ENCODE data around the gene LIMCH1.
A peak's percentile ranks its signal among the peaks of the same experiment; 100 is the strongest.
"Not testable (repeated sequence)": the region's sequence is repeated elsewhere in the genome, so short reads cannot be mapped to it uniquely, and the experiment has no call there.

LIMCH1 gene

DNA sequence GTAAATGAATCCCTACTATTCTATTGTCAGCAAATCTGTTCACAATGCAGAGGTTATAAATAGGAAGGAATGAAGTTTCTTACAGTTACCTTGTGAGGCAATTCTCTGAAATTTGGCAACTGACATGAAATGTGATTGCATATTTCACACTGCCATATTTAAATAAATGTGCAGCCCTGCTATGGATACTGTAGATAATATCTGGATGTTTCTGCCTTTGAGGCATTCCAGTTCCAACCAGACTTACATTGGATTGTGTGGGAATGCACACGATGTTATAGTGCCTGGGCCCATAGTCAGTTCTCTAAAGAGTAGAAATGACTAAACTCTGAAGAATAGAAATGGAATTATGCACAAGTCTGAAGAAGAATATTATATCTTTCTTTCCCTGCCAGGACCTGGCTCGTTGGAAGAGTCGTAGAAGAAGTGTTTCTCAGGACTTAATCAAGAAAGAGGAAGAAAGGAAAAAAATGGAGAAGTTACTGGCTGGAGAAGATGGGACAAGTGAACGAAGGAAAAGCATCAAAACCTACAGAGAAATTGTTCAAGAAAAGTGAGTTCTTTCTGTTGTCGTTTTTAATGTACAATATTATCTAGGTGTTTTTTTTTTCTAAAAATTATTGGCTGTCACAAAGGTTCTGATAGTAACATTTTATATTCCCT lies 107.9 kb downstream of the LIMCH1 start:
- DNase-seq (ENCODE audit: low spot score), result no peak

DNA sequence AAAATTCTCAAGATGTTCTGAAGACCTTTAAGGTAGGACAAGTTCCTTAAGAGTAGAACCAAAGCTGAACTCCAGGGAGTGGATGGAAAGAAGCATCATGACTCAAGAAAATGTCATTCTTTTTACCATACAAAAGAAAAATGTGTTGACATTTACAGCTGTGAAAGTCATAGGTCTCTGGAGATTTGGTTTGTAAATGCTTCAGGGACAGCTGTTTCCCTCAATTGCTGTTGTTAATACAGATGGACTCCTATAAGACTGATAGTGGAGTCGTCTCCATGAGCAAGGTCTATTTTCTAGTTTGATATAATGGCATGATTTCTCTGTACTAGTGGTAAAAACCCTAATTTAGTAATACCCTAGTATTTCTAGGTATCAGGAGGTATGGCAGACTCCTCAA lies 108.9 kb downstream of the LIMCH1 start:
- DNase-seq (ENCODE audit: low spot score), result no peak

GRCh38 chr4:41647383-41647782 lies 109.4 kb downstream of the LIMCH1 start:
- no peak for DNase-seq (ENCODE audit: low spot score)

DNA sequence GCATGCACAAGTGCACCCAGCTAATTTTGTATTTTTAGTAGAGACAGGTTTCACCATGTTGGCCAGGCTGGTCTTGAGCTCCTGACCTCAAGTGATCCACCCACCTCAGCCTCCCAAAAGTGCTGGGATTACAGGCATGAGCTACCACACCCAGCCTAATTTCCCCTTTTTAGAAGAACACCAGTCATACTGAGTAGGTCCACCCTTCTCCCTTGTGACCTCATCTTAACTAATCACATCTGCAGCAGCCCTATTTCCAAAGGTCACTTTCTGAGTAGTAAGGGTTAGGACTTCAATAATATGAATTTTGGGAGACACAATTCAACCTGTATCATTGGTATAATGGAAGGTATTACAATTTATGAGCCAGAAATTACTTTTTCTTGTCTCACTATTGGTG lies 113.2 kb downstream of the LIMCH1 start:
- DNase-seq (ENCODE audit: low spot score), result not testable (repeated sequence)

GRCh38 chr4:41652971-41653370 lies 115.0 kb downstream of the LIMCH1 start:
- no peak for DNase-seq (ENCODE audit: low spot score)

- no peak for DNase-seq (ENCODE audit: low spot score)
Observed at GRCh38 chr4:41653523-41653922, 115.6 kb downstream of the LIMCH1 start.

GRCh38 chr4:41655177-41655576 lies 117.2 kb downstream of the LIMCH1 start:
- DNase-seq (ENCODE audit: low spot score), result peak; percentile 24

DNA sequence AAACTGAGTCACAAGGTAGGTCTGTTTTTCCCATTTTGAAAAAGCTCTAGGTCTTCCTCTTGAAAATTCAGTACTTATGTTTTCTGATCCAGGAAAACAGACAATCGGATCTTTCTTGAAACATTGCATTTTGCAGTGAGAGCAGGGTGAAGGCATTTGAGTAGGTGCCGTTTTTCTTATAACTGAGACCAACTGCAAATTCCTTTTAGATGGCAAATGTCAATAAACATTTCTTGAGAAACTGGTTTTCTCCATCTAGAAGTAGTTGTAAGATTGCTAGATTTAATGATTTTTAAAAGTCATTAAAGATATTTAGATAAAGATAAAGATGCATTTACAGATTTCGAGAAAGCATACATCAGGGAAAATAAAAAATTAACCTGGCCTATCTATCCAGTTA lies 118.1 kb downstream of the LIMCH1 start:
- no peak for DNase-seq (ENCODE audit: low spot score)

GRCh38 chr4:41656572-41657520 lies 118.9 kb downstream of the LIMCH1 start:
- no peak for DNase-seq (ENCODE audit: low spot score)

- no peak for DNase-seq (ENCODE audit: low spot score)
Observed at GRCh38 chr4:41657561-41657960, 119.6 kb downstream of the LIMCH1 start.

- no peak for DNase-seq (ENCODE audit: low spot score)
Observed at GRCh38 chr4:41658163-41658562, 120.2 kb downstream of the LIMCH1 start.

DNA sequence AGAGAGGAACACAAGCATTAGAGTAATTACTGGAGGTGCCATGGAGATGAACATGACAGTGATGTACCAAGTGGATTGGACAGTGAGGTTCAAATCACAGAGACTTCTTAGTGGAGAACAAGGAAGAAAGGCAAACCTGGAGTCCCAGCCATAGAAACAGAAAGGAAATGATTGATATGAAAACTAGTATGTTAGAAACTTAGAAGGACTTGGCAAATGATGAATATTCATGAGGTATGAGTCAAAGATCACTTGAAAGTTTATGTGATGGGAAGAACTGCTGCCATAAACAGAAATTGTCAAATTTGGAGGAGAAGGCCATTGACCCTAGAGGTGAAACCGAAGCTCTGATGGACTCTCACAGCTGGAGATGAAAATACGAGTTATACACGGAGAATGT lies 122.4 kb downstream of the LIMCH1 start:
- DNase-seq (ENCODE audit: low spot score), result no peak

- DNase-seq (ENCODE audit: low spot score), result peak; percentile 63
Observed at GRCh38 chr4:41661442-41662076, 123.6 kb downstream of the LIMCH1 start.

DNA sequence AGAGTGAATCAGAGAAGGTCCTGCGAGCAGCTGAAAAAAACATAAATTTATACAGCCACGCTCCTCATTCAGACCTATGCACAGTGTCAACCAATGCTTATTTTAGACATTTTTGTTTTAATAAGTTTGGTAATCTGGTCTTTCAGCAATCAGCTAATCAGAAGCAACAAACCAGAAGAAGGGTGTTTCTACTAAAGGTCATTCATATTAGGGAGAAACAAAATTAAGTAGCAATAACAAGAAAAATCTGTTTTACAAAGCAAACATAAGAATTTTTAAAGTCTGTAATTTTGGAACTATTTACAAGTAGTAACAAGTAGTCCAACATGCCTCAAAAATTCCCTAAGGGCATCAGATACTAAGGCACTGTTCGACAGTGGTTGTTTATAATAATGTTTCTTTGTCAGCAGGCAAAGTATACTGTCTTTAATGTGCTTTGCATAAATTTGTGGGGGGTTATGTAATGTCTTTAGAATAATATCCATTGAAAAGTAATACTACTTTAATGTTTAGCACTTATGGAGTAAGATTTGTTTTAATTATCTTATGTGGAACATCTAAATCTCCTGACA lies 127.8 kb downstream of the LIMCH1 start:
- no peak for DNase-seq (ENCODE audit: low spot score)

GRCh38 chr4:41668024-41668423 lies 130.1 kb downstream of the LIMCH1 start:
- DNase-seq (ENCODE audit: low spot score), result no peak

DNA sequence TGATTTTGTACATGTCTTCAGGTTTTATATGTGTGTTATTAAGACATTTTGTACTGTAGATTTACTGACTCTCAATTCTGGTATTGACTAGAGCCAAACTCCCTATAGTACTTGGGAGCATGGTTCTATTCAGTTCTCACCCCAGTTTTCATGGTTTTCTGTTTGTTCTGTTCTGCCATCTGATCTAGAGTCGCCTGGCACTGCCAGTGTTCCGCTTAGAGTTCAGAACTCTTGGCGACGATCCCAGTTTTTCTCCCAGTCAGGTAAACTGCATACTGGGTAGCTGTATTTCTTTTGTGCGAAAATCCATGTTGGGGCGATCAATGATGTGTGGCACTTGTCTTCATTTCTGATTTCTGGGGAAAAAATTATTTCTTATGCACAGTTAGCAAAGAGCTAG lies 132.6 kb downstream of the LIMCH1 start:
- DNase-seq (ENCODE audit: low spot score), result no peak

DNA sequence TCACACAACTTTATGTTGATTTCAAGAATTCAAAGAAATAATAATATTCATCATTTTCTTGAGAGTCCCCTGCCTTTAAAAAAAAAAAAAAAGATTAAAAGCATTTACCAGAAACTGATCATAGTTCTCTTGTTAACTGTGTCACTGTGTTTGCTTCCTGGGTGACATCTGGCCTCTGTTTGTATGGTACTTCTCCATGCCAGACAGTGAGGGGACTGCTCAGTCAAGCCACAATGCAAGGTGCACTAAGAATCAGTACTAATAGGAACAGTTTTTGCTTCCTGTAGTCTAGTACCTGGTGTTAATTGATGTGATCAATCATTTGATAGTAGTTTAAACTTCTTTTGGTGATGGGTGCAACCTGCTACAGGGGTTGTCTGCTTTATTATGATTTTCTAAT lies 133.0 kb downstream of the LIMCH1 start:
- DNase-seq (ENCODE audit: low spot score), result no peak

GRCh38 chr4:41678086-41678816 lies 140.3 kb downstream of the LIMCH1 start:
- DNase-seq (ENCODE audit: low spot score), result no peak

DNA sequence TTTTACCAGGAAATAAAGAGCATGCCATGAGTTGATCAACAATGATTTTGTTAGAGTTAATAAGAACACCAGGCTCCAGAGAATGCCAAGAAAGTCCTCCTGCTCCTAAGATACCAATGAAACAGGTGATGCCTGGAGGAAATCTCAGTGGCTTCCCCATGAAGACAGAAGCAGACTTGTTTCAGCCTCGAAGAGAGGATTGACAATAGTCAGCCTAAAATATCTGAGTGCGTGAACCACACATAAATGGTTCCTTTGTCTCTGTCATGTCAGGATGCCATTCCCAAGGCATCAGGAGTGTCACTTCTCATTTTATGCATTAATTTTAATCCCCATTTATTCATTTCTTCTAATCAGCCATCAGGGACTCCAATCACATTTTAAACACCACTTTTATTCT lies 141.0 kb downstream of the LIMCH1 start:
- DNase-seq (ENCODE audit: low spot score), result no peak

DNA sequence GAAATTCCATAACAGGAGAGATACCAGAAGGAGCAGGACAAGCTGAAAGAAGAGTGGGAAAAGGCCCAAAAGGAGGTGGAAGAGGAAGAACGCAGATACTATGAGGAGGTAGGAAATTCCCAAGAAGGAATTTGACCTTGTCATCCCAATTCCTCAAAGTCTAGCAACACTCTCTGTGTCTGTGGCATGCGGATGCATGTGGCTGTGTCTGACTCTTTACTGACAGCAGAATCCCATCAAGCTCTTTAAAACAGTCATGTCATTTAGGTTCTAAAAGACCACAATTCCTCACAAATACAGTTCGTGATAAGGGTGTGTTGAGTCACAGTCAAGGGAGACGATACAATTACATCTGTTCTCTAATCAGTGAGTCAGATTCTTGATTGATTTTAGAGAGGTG lies 142.0 kb downstream of the LIMCH1 start:
- no peak for DNase-seq (ENCODE audit: low spot score)

GRCh38 chr4:41681054-41681453 lies 143.1 kb downstream of the LIMCH1 start:
- no peak for DNase-seq (ENCODE audit: low spot score)

DNA sequence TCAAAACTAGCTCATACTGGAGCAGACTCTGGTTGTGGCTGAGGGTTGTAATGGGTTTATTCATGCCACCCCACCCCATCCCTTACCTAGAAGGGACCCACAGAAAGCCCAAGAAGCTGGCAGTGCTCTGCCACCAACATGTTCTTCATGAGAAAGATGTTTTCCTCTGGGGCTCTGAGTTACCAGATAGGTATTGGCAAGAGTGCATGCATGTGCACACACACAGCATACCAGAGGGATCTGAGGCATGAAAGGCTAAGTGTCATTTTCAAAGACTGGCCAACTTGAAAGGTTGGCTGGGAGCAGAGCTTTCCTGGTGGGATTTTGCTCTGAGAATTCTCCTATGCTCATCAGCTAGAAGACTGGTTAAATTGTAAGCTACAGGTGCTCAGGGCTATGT lies 145.4 kb downstream of the LIMCH1 start:
- no peak for DNase-seq (ENCODE audit: low spot score)

All from RKO (cell line).